ENCODE measurements around the gene AIP.

Gene AIP

GRCh38 chr11:67494371-67495233, 11.8 kb downstream of the AIP start:
- DNase-seq: no peak

GRCh38 chr11:67495234-67496005, 12.6 kb downstream of the AIP start:
- DNase-seq: no peak

- no peak for DNase-seq
Observed at GRCh38 chr11:67496113-67496512, 13.3 kb downstream of the AIP start.

- no peak for DNase-seq
Observed at GRCh38 chr11:67497656-67498291, 14.9 kb downstream of the AIP start.

- no peak for DNase-seq
Observed at GRCh38 chr11:67498544-67498972, 15.7 kb downstream of the AIP start.

- DNase-seq: no peak
Observed at GRCh38 chr11:67499808-67500483, 17.1 kb downstream of the AIP start.

- no peak for DNase-seq
Observed at GRCh38 chr11:67500484-67500821, 17.6 kb downstream of the AIP start.

GRCh38 chr11:67500831-67501715, 18.2 kb downstream of the AIP start:
- DNase-seq: no peak

GRCh38 chr11:67501854-67502253, 19.0 kb downstream of the AIP start:
- DNase-seq: no peak

GRCh38 chr11:67502328-67502979, 19.6 kb downstream of the AIP start:
- no peak for DNase-seq

- DNase-seq: no peak
Observed at GRCh38 chr11:67503119-67504004, 20.5 kb downstream of the AIP start.

GRCh38 chr11:67504005-67504949, 21.5 kb downstream of the AIP start:
- peak; percentile 29 for DNase-seq

GRCh38 chr11:67504950-67505581, 22.2 kb downstream of the AIP start, which contains the start of gene PITPNM1:
Gene PITPNM1, minus strand, starts transcription at chr11:67505363. Its CDS starts 1,183 bp downstream, at chr11:67504180.
- DNase-seq: peak; percentile 49

- peak; percentile 81 for DNase-seq
Observed at GRCh38 chr11:67505605-67506396, 23.0 kb downstream of the AIP start.

GRCh38 chr11:67506426-67507051, 23.7 kb downstream of the AIP start:
- no peak for DNase-seq

GRCh38 chr11:67507242-67507863, 24.5 kb downstream of the AIP start:
- no peak for DNase-seq
